ENCODE data around the gene MTMR2. TPM values are rescaled to one million over a fixed set of nuclear protein-coding genes. Genes with fewer than 3 reads are reported as not detected.

MTMR2 gene
- total RNA-seq, 1 experiment from 2014 or later: 51.9 TPM

GRCh38 chr11:95904009-95904650, 19.8 kb downstream of the MTMR2 start:
- TF ChIP-seq, protein P1, sequence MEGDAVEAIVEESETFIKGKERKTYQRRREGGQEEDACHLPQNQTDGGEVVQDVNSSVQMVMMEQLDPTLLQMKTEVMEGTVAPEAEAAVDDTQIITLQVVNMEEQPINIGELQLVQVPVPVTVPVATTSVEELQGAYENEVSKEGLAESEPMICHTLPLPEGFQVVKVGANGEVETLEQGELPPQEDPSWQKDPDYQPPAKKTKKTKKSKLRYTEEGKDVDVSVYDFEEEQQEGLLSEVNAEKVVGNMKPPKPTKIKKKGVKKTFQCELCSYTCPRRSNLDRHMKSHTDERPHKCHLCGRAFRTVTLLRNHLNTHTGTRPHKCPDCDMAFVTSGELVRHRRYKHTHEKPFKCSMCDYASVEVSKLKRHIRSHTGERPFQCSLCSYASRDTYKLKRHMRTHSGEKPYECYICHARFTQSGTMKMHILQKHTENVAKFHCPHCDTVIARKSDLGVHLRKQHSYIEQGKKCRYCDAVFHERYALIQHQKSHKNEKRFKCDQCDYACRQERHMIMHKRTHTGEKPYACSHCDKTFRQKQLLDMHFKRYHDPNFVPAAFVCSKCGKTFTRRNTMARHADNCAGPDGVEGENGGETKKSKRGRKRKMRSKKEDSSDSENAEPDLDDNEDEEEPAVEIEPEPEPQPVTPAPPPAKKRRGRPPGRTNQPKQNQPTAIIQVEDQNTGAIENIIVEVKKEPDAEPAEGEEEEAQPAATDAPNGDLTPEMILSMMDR (IDR thresholded peaks at IDR 0.05; ENCODE audit: unreplicated experiment): no peak
- Mint-ChIP-seq H3K27ac (ENCODE audit: low read depth, unreplicated experiment) (no peak overlapping the region), H3K9me3 (ENCODE audit: unreplicated experiment) (peaks cover 9% of the 10 kb centered on the region), H3K27me3 (ENCODE audit: insufficient read depth, unreplicated experiment) (no peaks in the 10 kb centered on the region), H3K4me3 (ENCODE audit: unreplicated experiment) (no peak overlapping the region), H3K4me1 (ENCODE audit: insufficient read depth, unreplicated experiment) (peaks cover 5% of the 10 kb centered on the region), H3K36me3 (ENCODE audit: insufficient read depth, unreplicated experiment) (no peaks in the 10 kb centered on the region)
- no TSS peak for BruUV-seq (replicated peaks)
- ChIA-PET POLR2A (interaction anchor here (0.9 kb wide), 1 partner anchor 9 kb away, joined by 4 read pairs; no protein-coding TSS in a partner anchor), CTCF (no interaction called here)
- no peak for DNase-seq (ENCODE audit: unreplicated experiment)
- intact Hi-C loops (cut with micrococcal nuclease): no loop called here

GRCh38 chr11:95898782-95899181, 25.1 kb downstream of the MTMR2 start:
- CTCF ChIA-PET: no interaction called here
- no TSS peak for BruUV-seq (replicated peaks)
- Mint-ChIP-seq H3K4me1 (ENCODE audit: insufficient read depth, unreplicated experiment) (peaks cover 3% of the 10 kb centered on the region), H3K36me3 (ENCODE audit: insufficient read depth, unreplicated experiment) (no peaks in the 10 kb centered on the region), H3K4me3 (ENCODE audit: unreplicated experiment) (no peak overlapping the region), H3K27ac (ENCODE audit: low read depth, unreplicated experiment) (no peak overlapping the region), H3K9me3 (ENCODE audit: unreplicated experiment) (no peaks in the 10 kb centered on the region), H3K27me3 (ENCODE audit: insufficient read depth, unreplicated experiment) (no peaks in the 10 kb centered on the region)
- TF ChIP-seq, protein P1 (IDR thresholded peaks at IDR 0.05; ENCODE audit: unreplicated experiment): no peak
- DNase-seq (ENCODE audit: unreplicated experiment): no peak
- POLR2A ChIA-PET: no interaction called here
- intact Hi-C loops (cut with micrococcal nuclease): no loop called here

DNA sequence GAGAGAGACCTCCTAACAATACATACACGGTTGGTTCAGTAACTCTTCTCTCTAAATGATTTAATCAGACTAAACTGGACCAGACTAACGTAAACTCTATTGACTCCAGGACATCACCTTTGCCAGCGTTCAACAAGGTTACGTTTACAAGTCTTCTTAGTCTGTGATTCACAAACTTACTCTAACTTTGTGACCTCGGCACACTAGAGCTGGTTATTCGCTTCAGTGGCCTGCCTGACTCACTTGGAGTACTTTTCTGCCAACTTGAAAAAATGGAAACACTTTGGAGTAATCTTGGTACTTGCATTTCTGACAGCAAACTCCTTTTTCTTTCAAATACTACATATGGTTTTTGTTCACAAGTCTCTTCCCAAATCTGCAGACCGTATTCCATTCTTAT, 26.2 kb downstream of the MTMR2 start:
- peaks cover 3% of the 10 kb centered on the region for H3K4me1 Mint-ChIP-seq (ENCODE audit: insufficient read depth, unreplicated experiment)
- H3K36me3 Mint-ChIP-seq (ENCODE audit: insufficient read depth, unreplicated experiment): no peaks in the 10 kb centered on the region
- TF ChIP-seq, protein P1 (IDR thresholded peaks at IDR 0.05; ENCODE audit: unreplicated experiment): no peak
- no peak overlapping the region for H3K27ac Mint-ChIP-seq (ENCODE audit: low read depth, unreplicated experiment)
- no peak for DNase-seq (ENCODE audit: unreplicated experiment)
- ChIA-PET CTCF (interaction anchor here (0.6 to 0.7 kb wide), 2 partner anchors 13 to 190 kb away, joined by 3 to 4 read pairs; no protein-coding TSS in a partner anchor), POLR2A (interaction anchor here (0.7 kb wide), 1 partner anchor 10 kb away, joined by 3 read pairs; no protein-coding TSS in a partner anchor)
- no TSS peak for BruUV-seq (replicated peaks)
- intact Hi-C loops (cut with micrococcal nuclease): no loop called here
- no peaks in the 10 kb centered on the region for H3K27me3 Mint-ChIP-seq (ENCODE audit: insufficient read depth, unreplicated experiment)
- no peaks in the 10 kb centered on the region for H3K9me3 Mint-ChIP-seq (ENCODE audit: unreplicated experiment)
- no peak overlapping the region for H3K4me3 Mint-ChIP-seq (ENCODE audit: unreplicated experiment)

DNA sequence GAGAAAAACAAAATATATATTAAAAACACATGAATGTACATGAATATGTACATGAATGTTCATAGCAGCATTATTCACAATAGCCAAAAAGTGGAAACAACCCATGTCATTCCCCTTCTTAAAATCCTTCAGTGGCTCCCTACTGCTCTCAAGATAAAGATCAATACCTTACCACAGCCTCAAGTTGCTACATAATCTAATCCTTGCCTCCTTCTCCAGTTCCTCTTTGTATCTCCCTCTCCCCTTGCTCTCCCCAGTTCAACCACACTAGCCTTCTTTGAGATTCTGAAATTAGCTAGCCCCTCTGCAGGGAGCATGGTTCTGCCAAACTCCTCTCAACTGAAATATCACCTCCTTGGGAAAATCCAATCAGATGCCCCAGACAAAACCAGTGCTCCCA, 28.1 kb downstream of the MTMR2 start:
- BruUV-seq (replicated peaks): no TSS peak
- peak overlapping the region; percentile 12 for H3K27ac Mint-ChIP-seq (ENCODE audit: low read depth, unreplicated experiment)
- H3K27me3 Mint-ChIP-seq (ENCODE audit: insufficient read depth, unreplicated experiment): no peaks in the 10 kb centered on the region
- no peaks in the 10 kb centered on the region for H3K9me3 Mint-ChIP-seq (ENCODE audit: unreplicated experiment)
- POLR2A ChIA-PET: interaction anchor here (0.6 kb wide), 1 partner anchor 74 kb away, joined by 3 read pairs; no protein-coding TSS in a partner anchor
- H3K4me1 Mint-ChIP-seq (ENCODE audit: insufficient read depth, unreplicated experiment): peaks cover 3% of the 10 kb centered on the region
- intact Hi-C loops (cut with micrococcal nuclease): no loop called here
- no peak for DNase-seq (ENCODE audit: unreplicated experiment)
- CTCF ChIA-PET: interaction anchor here (0.6 to 1.1 kb wide), 2 partner anchors 21 to 241 kb away, joined by 3 read pairs; no protein-coding TSS in a partner anchor
- H3K4me3 Mint-ChIP-seq (ENCODE audit: unreplicated experiment): no peak overlapping the region
- TF ChIP-seq, protein P1 (IDR thresholded peaks at IDR 0.05; ENCODE audit: unreplicated experiment): no peak
- H3K36me3 Mint-ChIP-seq (ENCODE audit: insufficient read depth, unreplicated experiment): no peaks in the 10 kb centered on the region

Measured in MCF 10A (cell line).